Stomach (tissue), 9 donors: ENCODE measurements around the gene CRACR2A. TPM values are rescaled to one million over a fixed set of nuclear protein-coding genes. Genes with fewer than 3 reads are reported as not detected.

ENCODE experiments used
- DNase-seq, 2 donors: peaks; one replicate each; pipeline versions ENCODE4 v3.0.0 to v3.0.0-alpha.2; 2013 to 2019
- H3K27ac ChIP-seq, 5 donors: fragments of 200-600 bp in 4 of 5; sonication (generic) in 4 of 5; one replicate each; pipeline ENCODE4 v1.5.1; 2013 to 2019; ENCODE audit warnings: mild to moderate bottlenecking in 1 of 5, moderate library complexity in 1 of 5
- H3K27me3 ChIP-seq, 3 donors: fragments of 200-600 bp; sonication (generic); one replicate each; pipeline ENCODE4 v1.5.1; 2017 to 2019; ENCODE audit warnings: mixed run types in 1 of 3
- H3K36me3 ChIP-seq, 4 donors: fragments of 200-600 bp; sonication (generic); 1 replicate in 3 of 4; 2 replicates in 1 of 4; pipeline ENCODE4 v1.5.1; 2016 to 2019
- H3K4me1 ChIP-seq, 4 donors: fragments of 200-600 bp; sonication (generic); one replicate each; pipeline ENCODE4 v1.5.1; 2016 to 2019
- H3K4me3 ChIP-seq, 4 donors: fragments of 200-600 bp; sonication (generic) in 3 of 4; one replicate each; pipeline ENCODE4 v1.5.1; 2016 to 2019; ENCODE audit warnings: mild to moderate bottlenecking in 1 of 4
- H3K9me3 ChIP-seq, 4 donors: fragments of 200-600 bp; sonication (generic); one replicate each; pipeline ENCODE4 v1.5.1; 2016 to 2019
- CTCF ChIP-seq, 7 experiments: fragments of 450-650 bp in 4 of 7; fragments of 200-600 bp in 3 of 7; sonication (generic) in 3 of 7; IDR thresholded peaks; one replicate each; pipeline ENCODE4 v1.5.1; 2016 to 2019; ENCODE audit warnings: antibody characterized with exemption in 7 of 7, control low read depth in 2 of 7, mild to moderate bottlenecking in 1 of 7
- EP300 ChIP-seq: sonication (generic); formaldehyde crosslinking; IDR thresholded peaks from one replicate; pipeline ENCODE4 v1.6.1; 2017; ENCODE audit warnings: antibody characterized with exemption
- POLR2A ChIP-seq, 4 donors: fragments of 450-650 bp; IDR thresholded peaks; one replicate each; pipeline ENCODE4 v1.6.1; 2016; ENCODE audit warnings: antibody characterized with exemption in 4 of 4, control low read depth in 2 of 4, mild to moderate bottlenecking in 1 of 4, moderate library complexity in 1 of 4
- POLR2AphosphoS5 ChIP-seq, 3 donors: sonication (generic); formaldehyde crosslinking; IDR thresholded peaks; one replicate each; pipeline ENCODE4 v1.6.1; 2016; ENCODE audit warnings: antibody characterized with exemption in 3 of 3
- WGBS, 5 donors: extraction: QIAGEN DNeasy Blood & Tissue Kit in 3 of 5; methylation state at CpG; one replicate each; pipeline versions ENCODE4 v1.1.5 to v1.1.7; 2013 to 2018; 5-methylcytosine and 5-hydroxymethylcytosine counted together
- intact Hi-C: fragments of 100-400 bp; cut with DNase I; formaldehyde crosslinking; loops from one replicate; pipeline ENCODE4 v1.15.1; 2023; ENCODE audit warnings: low total_unique reads
- polyA plus RNA-seq, 3 donors: library from polyadenylated mRNA; stranded (reverse); fragments of 200-250 nt; gene quantifications; one replicate each; pipeline ENCODE4 v1.2.3, GENCODE V29; 2013
- small RNA-seq, 4 donors: library from RNA; depleted of rRNA; stranded (forward); fragments of <200 nt; gene quantifications; one replicate each; pipeline ENCODE3, GENCODE V24; 2016
- total RNA-seq, 5 donors: library from RNA; depleted of rRNA; stranded (reverse); fragments of >200 nt; gene quantifications; one replicate each; pipeline versions ENCODE4 v1.1.0 to v1.2.3, GENCODE V29; 2014 to 2016
- donor health status: healthy with polysubstance abuse.
- donor health status: Bipolar disorder and iron deficiency.
- donor health status: healthy.

Gene CRACR2A
- total and polyA plus RNA-seq, 8 donors = 0.15 to 66.6 (median 3.1) TPM

- H3K36me3 ChIP-seq = no peaks in the 10 kb centered on the region
- H3K4me1 ChIP-seq = no peaks in the 10 kb centered on the region
- intact Hi-C loops = no loop called here
These were observed 186.9 kb downstream of the CRACR2A start for GRCh38 chr12:3565985-3566384.

More at GRCh38 chr12:3565985-3566384, 186.9 kb downstream of the CRACR2A start:
- H3K27me3 ChIP-seq = peaks cover 0 to 3% (median 0%) of the 10 kb centered on the region in 3 donors
- no peaks in the 10 kb centered on the region for H3K9me3 ChIP-seq
- no peak for DNase-seq
- no peak overlapping the region for H3K4me3 ChIP-seq
- no peak overlapping the region for H3K27ac ChIP-seq
- no peak for TF ChIP-seq EP300
- TF ChIP-seq CTCF (IDR thresholded peaks at IDR 0.05) = no peak
- no peak for TF ChIP-seq POLR2AphosphoS5 (IDR thresholded peaks at IDR 0.05)
- TF ChIP-seq POLR2A (IDR thresholded peaks at IDR 0.05) = no peak
- WGBS, 5 donors = 37 to 85% (median 50%) methylated on average over 1 of the region's 1 CpG

Small RNA genes lying within 50 kb of the gene (small RNA-seq; reads per million reads assigned to genes)
- 0 reads per million in 4 donors for gene RNU6-174P

Other genes with a start within 250 kb of the CRACR2A start
- gene PARP11, start 120.3 kb upstream of the CRACR2A start, total RNA-seq = 1 to 10 TPM; 1.7 to 8.1 (median 5.8) TPM
- gene PARP11, start 120.3 kb upstream of the CRACR2A start, polyA plus RNA-seq = 1 to 10 TPM; 1.4 to 3.4 (median 3.1) TPM